Measurements from ENCODE around the gene ARAF.
A peak's percentile ranks its signal among the peaks of the same experiment; 100 is the strongest.
"Not testable (repeated sequence)": the region's sequence is repeated elsewhere in the genome, so short reads cannot be mapped to it uniquely, and the experiment has no call there.

ARAF gene

DNA sequence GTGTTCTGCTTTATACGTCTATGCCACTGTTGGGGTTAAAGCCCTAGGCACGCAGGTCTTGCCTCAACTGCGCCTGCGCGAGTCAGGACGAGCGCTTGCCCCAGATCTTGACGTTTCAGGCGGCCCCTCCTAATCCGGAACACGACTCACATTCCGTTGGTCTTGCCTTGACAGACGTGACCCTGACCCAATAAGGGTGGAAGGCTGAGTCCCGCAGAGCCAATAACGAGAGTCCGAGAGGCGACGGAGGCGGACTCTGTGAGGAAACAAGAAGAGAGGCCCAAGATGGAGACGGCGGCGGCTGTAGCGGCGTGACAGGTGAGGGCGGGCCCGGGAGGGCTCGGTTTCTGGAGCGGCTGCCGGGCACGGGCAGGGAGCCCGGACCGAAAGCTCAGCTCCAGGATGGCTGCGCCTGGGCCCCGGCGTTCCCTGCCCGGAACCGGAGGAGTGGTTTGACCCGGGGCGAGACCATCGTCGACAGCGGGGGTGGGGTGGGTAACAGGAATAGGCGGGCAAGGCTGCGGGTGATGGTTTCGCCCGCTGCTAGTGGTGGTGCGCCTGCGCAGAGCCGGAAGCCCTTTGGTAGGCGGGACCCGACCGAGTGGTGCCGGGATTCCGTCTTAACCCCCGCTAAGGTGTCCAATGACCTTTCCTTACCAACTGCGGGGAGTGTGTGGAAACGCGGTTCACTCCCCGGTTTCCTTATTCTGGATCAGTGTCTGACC lies at the start of gene ARAF:
Gene ARAF, plus strand, starts transcription at position 272 of the 725 bp plus-strand sequence. CDS start 1,763 bp downstream, outside the sequence.
- DNase-seq (ENCODE audit: low read depth in 1 of 2, low spot score in 1 of 2) = peak; percentile 76 to 90

DNA sequence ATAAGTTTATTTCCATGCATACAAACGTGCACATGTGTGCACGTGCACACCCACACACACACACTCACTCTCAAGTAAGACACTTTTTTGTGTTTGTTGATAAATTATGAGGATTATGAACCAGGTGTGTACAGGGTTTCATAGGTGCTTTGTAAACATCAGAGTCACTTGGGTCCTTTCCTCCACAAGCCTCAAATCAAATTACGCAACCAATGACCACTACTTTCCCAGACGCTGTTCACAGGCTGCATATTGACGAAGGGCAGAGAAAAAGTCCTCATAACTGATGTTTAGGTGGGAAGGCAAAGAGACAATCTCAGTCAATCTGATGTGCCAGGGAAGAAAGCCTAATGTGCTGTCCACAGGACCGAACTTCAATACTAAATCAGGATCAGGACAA lies 48.6 kb upstream of the ARAF start:
- not testable (repeated sequence) for DNase-seq (ENCODE audit: low read depth in 1 of 2, low spot score in 1 of 2)

GRCh38 chrX:47513034-47513965 lies 47.7 kb upstream of the ARAF start:
- peak in 1 of 2 donors; percentile 1 for DNase-seq (ENCODE audit: low read depth in 1 of 2, low spot score in 1 of 2)

DNA sequence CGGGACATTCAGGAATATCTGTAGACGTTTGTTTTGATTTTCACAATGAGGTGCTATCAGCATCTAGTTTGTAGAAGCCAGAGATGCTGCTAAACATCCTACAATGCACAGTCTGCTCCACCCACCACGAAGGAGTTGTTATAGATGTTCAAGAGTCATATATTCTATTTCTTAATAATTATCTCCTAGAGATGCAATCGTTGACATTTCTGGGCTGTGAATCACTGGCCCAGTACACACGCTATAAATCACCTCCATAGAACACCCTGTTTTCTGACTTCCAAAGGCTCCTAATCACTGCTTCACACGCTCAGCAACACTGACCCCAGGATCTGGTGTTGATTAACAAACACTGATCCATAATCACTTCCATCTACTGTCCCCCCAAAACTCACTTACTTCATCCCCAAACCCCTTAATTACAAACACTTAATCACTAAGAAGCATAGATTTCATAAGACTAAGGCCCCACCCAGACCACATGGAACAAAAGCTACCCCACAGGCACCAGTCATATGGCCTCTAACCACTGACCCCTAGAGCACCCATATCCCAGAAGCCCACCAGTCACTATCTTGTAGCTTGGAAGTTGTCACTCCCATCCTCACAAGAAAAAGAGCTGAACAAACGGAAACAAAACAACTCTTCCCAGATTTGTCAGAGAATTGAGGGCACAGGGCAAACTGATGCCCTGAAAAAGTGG lies 46.3 kb upstream of the ARAF start:
- no peak for DNase-seq (ENCODE audit: low read depth in 1 of 2, low spot score in 1 of 2)

DNA sequence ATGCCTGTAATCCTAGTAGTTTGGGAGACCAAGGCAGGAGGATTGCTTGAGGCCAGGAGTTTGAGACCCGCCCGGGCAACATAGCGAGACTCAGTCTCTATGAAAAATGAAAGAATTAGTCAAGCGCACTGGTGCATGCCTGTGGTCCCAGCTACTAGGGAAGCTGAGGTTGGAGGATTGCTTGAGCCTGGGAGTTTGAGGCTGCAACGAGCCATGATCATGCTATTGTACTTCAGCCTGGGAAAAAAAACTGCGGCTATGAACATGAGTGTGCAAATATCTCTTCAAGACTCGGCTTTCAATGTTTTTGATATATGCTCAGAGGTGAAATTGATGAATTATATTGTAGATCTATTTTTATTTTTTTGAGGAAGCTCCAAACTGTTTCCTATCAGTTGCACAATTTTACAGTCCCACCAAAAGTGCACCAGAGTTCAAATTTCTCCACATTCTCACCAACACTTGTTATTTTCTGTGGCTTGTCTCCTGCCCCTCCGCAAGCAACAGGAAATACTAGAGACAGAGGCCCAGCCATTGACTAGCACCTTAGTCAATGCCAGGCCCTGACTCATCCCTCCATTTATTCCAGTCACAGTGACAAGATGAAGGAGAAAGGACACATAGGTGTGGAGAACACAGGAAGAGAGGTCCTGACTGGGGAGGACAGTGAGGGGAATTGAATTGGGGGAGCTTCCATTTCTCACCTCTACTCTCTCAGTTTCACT lies 44.9 kb upstream of the ARAF start:
- DNase-seq (ENCODE audit: low read depth in 1 of 2, low spot score in 1 of 2) = no peak

DNA sequence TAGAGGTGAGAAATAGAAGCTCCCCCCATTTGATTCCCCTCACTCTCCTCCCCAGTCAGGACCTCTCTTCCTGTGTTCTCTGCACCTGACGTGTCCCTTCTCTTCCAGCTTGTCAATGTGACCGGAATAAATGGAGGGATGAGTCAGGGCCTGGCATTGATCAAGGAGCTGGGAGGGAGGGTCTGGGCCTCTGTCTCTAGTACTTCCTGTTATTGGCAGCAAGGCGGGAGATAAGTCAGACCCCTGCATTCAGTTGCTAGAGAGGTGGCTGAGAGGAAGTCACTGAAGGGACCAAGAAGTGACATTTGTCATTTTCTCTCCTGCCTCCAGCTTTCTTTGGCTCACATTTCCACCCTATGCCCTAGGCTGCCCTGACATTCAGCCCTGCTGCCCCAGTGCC lies 42.9 kb upstream of the ARAF start:
- no peak for DNase-seq (ENCODE audit: low read depth in 1 of 2, low spot score in 1 of 2)

GRCh38 chrX:47523297-47523696 lies 37.7 kb upstream of the ARAF start:
- peak; percentile 52 to 71 for DNase-seq (ENCODE audit: low read depth in 1 of 2, low spot score in 1 of 2)

DNA sequence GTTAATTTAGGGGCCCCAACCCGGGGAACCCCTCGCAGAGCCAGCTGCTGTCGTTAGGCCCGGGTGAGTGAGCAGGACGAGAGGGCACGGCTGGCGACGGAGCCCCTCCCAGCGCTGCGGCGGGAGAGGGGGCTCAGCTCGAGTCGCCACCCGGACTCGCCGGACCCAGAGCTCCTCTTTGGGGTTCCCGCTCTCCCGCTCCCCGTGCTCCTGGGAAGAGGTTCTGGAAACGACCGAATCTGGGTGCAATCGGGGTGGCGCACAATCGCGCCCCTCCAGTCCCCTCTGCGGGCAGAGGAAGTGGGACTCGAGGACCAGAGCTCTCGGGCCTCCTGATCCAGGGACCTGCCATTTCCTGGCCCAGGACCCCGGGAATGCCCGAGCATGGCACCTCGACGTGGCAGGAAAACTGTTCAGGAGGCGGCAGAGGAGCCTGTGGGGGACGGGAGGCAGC lies 37.3 kb upstream of the ARAF start:
- DNase-seq (ENCODE audit: low read depth in 1 of 2, low spot score in 1 of 2) = no peak

- no peak for DNase-seq (ENCODE audit: low read depth in 1 of 2, low spot score in 1 of 2)
Observed at GRCh38 chrX:47529548-47529947, 31.5 kb upstream of the ARAF start.

DNA sequence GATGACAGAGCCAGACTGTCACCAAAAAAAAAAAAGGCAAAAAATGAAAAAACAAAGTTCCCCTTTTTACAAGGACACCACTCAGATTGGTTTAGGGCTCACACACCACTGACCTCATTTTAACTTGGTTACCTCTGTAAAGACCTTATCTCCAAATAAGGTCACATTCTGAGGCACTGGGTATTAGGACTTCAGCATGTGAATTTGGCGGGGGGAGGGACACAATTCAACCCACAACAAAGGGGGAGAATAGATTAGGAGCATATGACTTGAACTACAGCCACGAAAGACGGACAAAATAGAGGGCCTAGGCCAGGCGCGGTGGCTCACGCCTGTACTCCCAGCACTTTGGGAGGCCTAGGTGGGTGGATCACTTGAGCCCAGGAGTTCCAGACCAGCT lies 31.0 kb upstream of the ARAF start:
- DNase-seq (ENCODE audit: low read depth in 1 of 2, low spot score in 1 of 2) = no peak

DNA sequence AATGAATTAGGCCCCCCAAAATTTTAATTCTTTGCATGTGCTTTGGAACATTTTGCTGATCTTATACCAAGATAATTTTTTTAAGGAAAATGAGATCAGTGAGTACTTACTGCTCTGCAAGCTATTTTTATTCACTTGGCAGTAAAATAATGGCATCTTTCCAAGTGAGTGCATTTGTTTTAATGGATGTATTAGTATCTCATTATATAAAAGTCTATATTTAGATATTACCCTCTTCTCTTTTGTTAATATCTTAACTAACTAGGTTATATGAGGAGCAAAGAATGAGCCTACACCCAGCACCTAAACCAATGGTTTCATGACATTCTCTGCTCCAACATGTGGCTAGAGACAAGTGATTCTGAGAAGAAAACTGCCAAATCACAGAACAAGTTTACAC lies 21.1 kb upstream of the ARAF start:
- no peak for DNase-seq (ENCODE audit: low read depth in 1 of 2, low spot score in 1 of 2)

- DNase-seq (ENCODE audit: low read depth in 1 of 2, low spot score in 1 of 2) = no peak
Observed at GRCh38 chrX:47540754-47541538, 20.1 kb upstream of the ARAF start.

DNA sequence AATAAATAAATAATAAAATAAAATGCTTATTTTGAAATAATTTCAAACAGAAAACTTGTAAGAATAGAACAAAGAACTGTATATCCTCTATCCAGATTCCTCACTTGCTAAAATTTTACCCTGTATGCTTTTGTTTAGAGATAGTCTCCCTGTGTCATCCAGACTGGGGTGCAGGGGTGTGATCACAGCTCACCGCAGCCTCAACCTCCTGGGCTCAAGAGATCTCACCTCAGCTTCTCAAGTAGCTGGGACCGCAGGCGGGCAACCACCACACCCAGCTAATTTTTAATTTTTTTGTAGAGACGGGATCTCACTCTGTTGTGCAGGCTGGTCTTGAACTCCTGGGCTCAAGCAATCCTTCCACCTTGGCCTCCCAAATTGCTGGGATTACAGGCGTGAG lies 17.5 kb upstream of the ARAF start:
- no peak for DNase-seq (ENCODE audit: low read depth in 1 of 2, low spot score in 1 of 2)

DNA sequence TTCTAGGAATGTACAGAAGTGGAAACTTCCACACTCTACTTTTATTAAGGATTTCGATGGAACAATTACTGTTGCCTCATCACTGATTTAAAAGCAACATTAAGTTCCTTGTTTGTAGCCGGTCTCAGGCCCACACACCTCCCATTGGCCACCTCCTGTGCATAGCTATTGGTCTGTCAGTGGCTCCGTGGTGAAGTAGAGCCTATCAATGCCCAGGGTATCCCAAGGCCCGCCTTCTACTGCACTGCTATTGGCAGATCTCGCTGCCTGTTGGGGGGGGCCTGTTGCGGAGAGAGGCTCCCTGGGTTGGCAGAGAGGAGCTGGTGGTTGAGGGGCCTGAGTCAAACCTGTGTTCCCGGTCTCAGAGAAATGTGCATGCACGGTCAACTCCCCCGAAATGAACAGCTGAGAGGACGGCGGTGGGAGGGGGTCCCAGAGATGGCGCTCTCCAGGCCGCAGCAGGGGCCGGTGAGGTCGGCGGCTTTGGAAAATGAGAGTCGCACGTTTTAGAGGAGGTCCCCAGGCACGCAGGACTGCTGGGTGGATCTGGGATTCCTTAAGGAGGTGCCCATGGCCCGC lies 4.9 kb upstream of the ARAF start:
- DNase-seq (ENCODE audit: low read depth in 1 of 2, low spot score in 1 of 2) = peak; percentile 56 to 59

DNA sequence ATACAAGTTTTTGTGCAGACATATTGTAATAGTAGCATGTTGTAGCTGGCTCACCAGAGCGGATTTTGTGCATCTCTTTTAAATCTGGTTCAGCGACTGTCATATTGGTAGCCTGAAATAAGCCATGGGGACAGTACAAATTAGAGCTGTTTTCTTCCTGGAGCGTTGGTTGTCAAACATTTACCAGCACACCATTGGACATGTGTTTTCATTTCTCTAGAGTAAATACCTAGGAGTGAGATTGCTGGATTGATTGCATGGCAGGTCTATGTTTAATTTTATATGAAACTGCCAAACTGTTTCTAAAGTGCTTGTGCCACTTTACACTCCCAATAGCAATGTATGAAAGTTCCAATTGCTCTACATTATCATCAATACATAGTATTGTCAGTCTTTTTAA lies 2.6 kb upstream of the ARAF start:
- DNase-seq (ENCODE audit: low read depth in 1 of 2, low spot score in 1 of 2) = no peak

- DNase-seq (ENCODE audit: low read depth in 1 of 2, low spot score in 1 of 2) = no peak
Observed at GRCh38 chrX:47560179-47560933, 649 bp upstream of the ARAF start.

GRCh38 chrX:47561659-47562151 lies 700 bp downstream of the ARAF start:
- no peak for DNase-seq (ENCODE audit: low read depth in 1 of 2, low spot score in 1 of 2)

DNA sequence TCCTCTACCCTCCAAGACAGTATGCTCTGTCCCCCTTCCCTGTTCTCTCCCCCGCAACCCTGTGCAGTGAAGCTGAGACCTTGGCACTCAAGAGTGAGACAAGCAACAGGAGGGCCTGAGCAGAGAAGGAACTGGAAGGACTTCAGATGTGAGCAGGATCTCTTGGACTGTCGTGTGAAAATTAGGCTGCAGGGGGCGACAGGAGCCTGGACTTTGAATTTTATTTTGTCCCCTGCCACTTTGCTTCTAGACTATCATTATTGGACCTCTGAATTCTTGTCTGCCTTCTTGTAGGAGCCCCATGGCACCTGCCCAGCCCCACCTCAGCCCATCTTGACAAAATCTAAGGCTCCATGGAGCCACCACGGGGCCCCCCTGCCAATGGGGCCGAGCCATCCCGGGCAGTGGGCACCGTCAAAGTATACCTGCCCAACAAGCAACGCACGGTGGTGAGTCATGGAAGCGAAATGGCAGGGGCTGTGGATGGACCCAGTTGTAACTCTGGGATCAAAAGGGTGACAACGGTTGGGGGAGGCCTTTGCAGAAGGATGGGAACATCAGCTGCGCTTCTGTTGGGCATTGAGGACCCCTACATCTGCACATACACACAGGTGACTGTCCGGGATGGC lies 1.7 kb downstream of the ARAF start:
- DNase-seq (ENCODE audit: low read depth in 1 of 2, low spot score in 1 of 2) = no peak

All from stimulated activated CD4-positive, alpha-beta T cell treated with anti-CD3 and anti-CD28 coated beads, Interleukin-15, amount 100 ng/mL, for 1 hour (primary cell).